ENCODE results near the gene AGBL2. TPM values are rescaled to one million over a fixed set of nuclear protein-coding genes. Genes with fewer than 3 reads are reported as not detected.

AGBL2 gene
- total and polyA plus RNA-seq, 2 of the 8 experiments (the other 6 are each of a cell fraction or from before 2014, with no cell fraction given) = 2.1 to 6.5 TPM

DNA sequence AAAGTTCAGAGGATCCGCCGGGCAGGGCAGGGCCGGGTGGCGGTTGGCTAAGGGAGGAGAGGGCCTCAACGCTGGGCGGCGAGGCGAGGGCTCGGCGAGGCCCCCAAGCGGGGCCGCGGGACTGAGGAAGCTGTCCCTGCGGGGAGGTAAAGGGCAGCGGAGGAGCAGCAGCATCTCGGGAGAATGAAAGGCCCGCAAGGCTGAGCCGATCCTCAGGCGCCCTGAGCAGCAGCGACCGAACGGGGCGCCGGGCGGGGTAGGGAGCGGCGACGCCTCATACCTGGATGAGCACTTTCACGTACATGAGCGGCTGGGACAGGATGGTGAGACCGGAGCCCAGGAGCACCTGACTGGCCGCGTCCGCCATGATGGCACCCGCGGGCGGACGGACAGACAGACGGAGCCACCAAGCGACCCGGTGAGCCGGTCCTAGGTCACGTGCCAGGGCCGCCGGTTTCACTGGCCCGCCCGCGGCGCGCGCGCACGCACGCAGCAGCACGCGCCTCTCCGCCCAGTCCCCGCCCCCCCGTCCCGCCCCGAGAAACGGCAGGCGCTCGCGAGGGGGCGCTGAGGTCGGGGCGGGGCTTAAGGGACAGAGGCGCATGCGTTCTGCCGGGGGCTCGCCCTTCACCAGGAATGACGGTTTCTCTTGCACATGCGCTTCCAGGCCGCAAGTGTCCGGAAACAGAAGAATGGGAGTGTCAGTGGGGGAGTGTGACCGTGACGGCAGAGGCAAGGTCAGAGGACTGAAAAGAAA, 72.9 kb downstream of the AGBL2 start, which contains the start of gene MTCH2 (continued):
- TF ChIP-seq SIX5 (IDR thresholded peaks at IDR 0.05; ENCODE audit: low read depth, low read length) (no peak), SUZ12 (IDR thresholded peaks at IDR 0.05; ENCODE audit: low read length) (no peak), CHD1 (IDR thresholded peaks at IDR 0.05; ENCODE audit: low read depth, low read length) (no peak)

Measured in H1 (cell line).